Neural cell (in vitro differentiated cells): ENCODE data around the gene GSTM2.

Source experiments
- CTCF ChIP-seq: fragments of 450-650 bp; IDR thresholded peaks from 2 replicates; pipeline ENCODE4 v1.5.1; 2014; ENCODE audit warnings: antibody characterized with exemption, mild to moderate bottlenecking, moderate library complexity; ENCODE audit not compliant: poor library complexity, severe bottlenecking
- EP300 ChIP-seq: fragments of 450-650 bp; conservative IDR thresholded peaks from 2 replicates; pipeline ENCODE4 v1.6.1; 2014; ENCODE audit warnings: antibody characterized with exemption, mild to moderate bottlenecking, moderate library complexity; ENCODE audit not compliant: poor library complexity, severe bottlenecking
- MXI1 ChIP-seq: fragments of 450-650 bp; conservative IDR thresholded peaks from 2 replicates; pipeline ENCODE4 v1.6.1; 2014; ENCODE audit warnings: antibody characterized with exemption, mild to moderate bottlenecking; ENCODE audit not compliant: poor library complexity, severe bottlenecking
- POLR2AphosphoS5 ChIP-seq: IDR thresholded peaks from 2 replicates; pipeline ENCODE4 v1.6.1; 2012
- RAD21 ChIP-seq: fragments of 450-650 bp; conservative IDR thresholded peaks from 2 replicates; pipeline ENCODE4 v1.6.1; 2014; ENCODE audit warnings: antibody characterized with exemption, mild to moderate bottlenecking, moderate library complexity
- REST ChIP-seq: IDR thresholded peaks from 2 replicates; pipeline ENCODE4 v1.6.1; 2012; ENCODE audit warnings: borderline replicate concordance
- TAF1 ChIP-seq: IDR thresholded peaks from 2 replicates; pipeline ENCODE4 v1.6.1; 2012; ENCODE audit warnings: low read depth

GRCh38 chr1:109644670-109645069, 23.2 kb upstream of the GSTM2 start:
- TF ChIP-seq EP300 (no peak), CTCF (no peak), REST (no peak), POLR2AphosphoS5 (no peak), TAF1 (no peak), RAD21 (no peak), MXI1 (no peak)
